SU-DHL-6 (cell line): Measurements from ENCODE around the gene ZNF664.

Experiments used
- H2AFZ ChIP-seq: fragments of 200-600 bp; sonication (generic); 2 replicates; pipeline ENCODE4 v1.6.1; 2014; ENCODE audit warnings: low read depth, mild to moderate bottlenecking, moderate library complexity, mixed read lengths, antibody characterized with exemption, low read length; ENCODE audit not compliant: severe bottlenecking
- H3F3A ChIP-seq: fragments of 200-600 bp; shearing (Covaris generic); 2 replicates; pipeline ENCODE4 v1.6.0; 2016; ENCODE audit warnings: antibody characterized with exemption, mild to moderate bottlenecking; ENCODE audit not compliant: insufficient read depth
- H3K27ac ChIP-seq: fragments of 200-600 bp; sonication (generic); 2 replicates; pipeline ENCODE4 v1.5.1; 2016; ENCODE audit warnings: low read depth, mild to moderate bottlenecking, low read length, moderate library complexity, mixed read lengths
- H3K27me3 ChIP-seq: fragments of 200-600 bp; sonication (generic), shearing (Covaris generic); 2 replicates; pipeline ENCODE4 v1.6.0; 2014; ENCODE audit warnings: mild to moderate bottlenecking, low read length
- H3K36me3 ChIP-seq: fragments of 200-600 bp; sonication (generic); 2 replicates; pipeline ENCODE4 v1.6.1; 2014; ENCODE audit warnings: mild to moderate bottlenecking, low read length, mixed read lengths
- H3K4me2 ChIP-seq: fragments of 300-600, 200-600 bp; shearing (Covaris generic), sonication (generic); 2 replicates; pipeline ENCODE4 v1.6.0; 2014; ENCODE audit warnings: low read length, low read depth, mild to moderate bottlenecking; ENCODE audit not compliant: poor library complexity, severe bottlenecking
- H3K4me3 ChIP-seq: fragments of 200-600 bp; sonication (generic); 2 replicates; pipeline ENCODE4 v1.5.1; 2014; ENCODE audit warnings: antibody characterized with exemption, low read length, mild to moderate bottlenecking, mixed read lengths; ENCODE audit not compliant: insufficient read depth, poor library complexity, severe bottlenecking
- H3K79me2 ChIP-seq: fragments of 200-600 bp; sonication (generic); 2 replicates; pipeline ENCODE4 v1.6.1; 2014; ENCODE audit warnings: mild to moderate bottlenecking, low read length, moderate library complexity; ENCODE audit not compliant: insufficient read depth
- H3K9ac ChIP-seq: fragments of 200-600 bp; sonication (generic); 2 replicates; pipeline ENCODE4 v1.7.0; 2014; ENCODE audit warnings: mild to moderate bottlenecking, low read length
- H3K9me2 ChIP-seq: fragments of 200-600 bp; sonication (generic); replicated peaks from 2 replicates; pipeline ENCODE4 v1.6.1; 2014; ENCODE audit warnings: low read length; ENCODE audit not compliant: insufficient read depth
- H3K9me3 ChIP-seq: fragments of 200-600 bp; sonication (generic); 2 replicates; pipeline ENCODE4 v1.6.1; 2014; ENCODE audit warnings: low read length, mixed read lengths; ENCODE audit not compliant: insufficient read depth
- H4K20me1 ChIP-seq: fragments of 200-600 bp; sonication (generic); 2 replicates; pipeline ENCODE4 v1.6.1; 2014; ENCODE audit warnings: low read depth, mild to moderate bottlenecking, antibody characterized with exemption, low read length, moderate library complexity, mixed read lengths
- EZH2phosphoT487 ChIP-seq: fragments of 200-600 bp; sonication (generic), shearing (Covaris generic); conservative IDR thresholded peaks from 2 replicates; pipeline ENCODE4 v1.6.1; 2018; ENCODE audit warnings: mild to moderate bottlenecking, antibody characterized with exemption, low read length, moderate library complexity, mixed read lengths
- TF ChIP-seq, protein P1 (sequence below): fragments of 200-600 bp; sonication (generic); IDR thresholded peaks from one replicate; pipeline ENCODE4 v1.5.1; 2017; ENCODE audit warnings: antibody characterized with exemption, mild to moderate bottlenecking, low read length, moderate library complexity; ENCODE audit not compliant: insufficient read depth, poor library complexity, severe bottlenecking

ZNF664 gene

DNA sequence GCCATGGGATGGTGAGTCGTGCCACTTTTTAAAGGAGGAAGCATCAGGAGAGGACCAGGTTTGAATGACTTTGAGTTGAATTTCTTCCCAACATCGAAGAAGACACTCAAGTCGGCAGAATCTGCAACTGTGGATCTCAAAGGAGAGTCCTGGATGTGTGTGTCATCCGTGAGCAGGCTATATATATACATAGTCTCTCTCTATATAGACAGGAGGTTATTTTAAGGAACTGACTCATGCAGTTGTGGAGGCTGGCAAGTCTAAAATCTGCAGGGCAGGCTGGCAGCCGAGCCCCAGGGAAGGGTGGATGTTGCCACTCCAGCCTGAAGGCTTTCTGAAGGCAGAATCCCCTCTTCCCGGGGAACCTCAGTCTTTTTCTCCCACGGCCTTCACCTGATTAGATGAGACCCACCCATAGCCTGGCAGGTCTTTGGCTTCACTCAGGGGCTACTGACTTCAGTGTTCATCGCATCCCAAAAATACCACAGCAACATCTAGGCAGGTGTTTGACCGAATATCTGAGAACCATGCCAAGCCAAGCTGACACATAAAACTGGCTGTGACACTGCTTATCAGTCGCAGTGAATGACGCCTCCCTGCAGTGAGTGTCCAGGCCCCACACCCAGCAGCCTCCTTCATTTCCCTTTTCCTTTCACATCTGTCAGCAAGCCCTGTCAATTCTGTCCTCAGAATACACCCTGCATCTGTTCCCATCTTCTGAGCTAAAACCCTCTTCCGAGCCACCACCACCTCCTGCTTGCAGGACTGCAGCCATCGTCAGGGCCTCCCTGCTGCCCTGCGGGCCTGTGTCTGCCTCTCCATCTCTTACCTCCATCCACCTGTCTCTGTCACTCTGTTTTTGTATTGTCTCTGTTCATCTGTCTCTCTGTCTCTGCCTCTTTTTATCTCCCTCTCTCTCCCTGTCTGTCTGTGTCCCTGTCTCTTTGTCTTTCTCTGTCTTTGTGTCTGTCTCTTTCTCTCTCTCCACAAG lies 54.0 kb downstream of the ZNF664 start:
- no peaks in the 10 kb centered on the region for H3K79me2 ChIP-seq
- no peak overlapping the region for H3K9ac ChIP-seq
- H2AFZ ChIP-seq: no peak overlapping the region
- no peaks in the 10 kb centered on the region for H3K9me3 ChIP-seq
- H3K4me2 ChIP-seq: no peak overlapping the region
- no peaks in the 10 kb centered on the region for H4K20me1 ChIP-seq
- H3F3A ChIP-seq: no peaks in the 10 kb centered on the region
- H3K9me2 ChIP-seq: no peaks in the 10 kb centered on the region
- no peak overlapping the region for H3K27ac ChIP-seq
- TF ChIP-seq EZH2phosphoT487: no peak
- TF ChIP-seq, protein P1, sequence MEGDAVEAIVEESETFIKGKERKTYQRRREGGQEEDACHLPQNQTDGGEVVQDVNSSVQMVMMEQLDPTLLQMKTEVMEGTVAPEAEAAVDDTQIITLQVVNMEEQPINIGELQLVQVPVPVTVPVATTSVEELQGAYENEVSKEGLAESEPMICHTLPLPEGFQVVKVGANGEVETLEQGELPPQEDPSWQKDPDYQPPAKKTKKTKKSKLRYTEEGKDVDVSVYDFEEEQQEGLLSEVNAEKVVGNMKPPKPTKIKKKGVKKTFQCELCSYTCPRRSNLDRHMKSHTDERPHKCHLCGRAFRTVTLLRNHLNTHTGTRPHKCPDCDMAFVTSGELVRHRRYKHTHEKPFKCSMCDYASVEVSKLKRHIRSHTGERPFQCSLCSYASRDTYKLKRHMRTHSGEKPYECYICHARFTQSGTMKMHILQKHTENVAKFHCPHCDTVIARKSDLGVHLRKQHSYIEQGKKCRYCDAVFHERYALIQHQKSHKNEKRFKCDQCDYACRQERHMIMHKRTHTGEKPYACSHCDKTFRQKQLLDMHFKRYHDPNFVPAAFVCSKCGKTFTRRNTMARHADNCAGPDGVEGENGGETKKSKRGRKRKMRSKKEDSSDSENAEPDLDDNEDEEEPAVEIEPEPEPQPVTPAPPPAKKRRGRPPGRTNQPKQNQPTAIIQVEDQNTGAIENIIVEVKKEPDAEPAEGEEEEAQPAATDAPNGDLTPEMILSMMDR: no peak
- H3K4me3 ChIP-seq: no peak overlapping the region
- no peaks in the 10 kb centered on the region for H3K36me3 ChIP-seq
- H3K27me3 ChIP-seq: no peaks in the 10 kb centered on the region

DNA sequence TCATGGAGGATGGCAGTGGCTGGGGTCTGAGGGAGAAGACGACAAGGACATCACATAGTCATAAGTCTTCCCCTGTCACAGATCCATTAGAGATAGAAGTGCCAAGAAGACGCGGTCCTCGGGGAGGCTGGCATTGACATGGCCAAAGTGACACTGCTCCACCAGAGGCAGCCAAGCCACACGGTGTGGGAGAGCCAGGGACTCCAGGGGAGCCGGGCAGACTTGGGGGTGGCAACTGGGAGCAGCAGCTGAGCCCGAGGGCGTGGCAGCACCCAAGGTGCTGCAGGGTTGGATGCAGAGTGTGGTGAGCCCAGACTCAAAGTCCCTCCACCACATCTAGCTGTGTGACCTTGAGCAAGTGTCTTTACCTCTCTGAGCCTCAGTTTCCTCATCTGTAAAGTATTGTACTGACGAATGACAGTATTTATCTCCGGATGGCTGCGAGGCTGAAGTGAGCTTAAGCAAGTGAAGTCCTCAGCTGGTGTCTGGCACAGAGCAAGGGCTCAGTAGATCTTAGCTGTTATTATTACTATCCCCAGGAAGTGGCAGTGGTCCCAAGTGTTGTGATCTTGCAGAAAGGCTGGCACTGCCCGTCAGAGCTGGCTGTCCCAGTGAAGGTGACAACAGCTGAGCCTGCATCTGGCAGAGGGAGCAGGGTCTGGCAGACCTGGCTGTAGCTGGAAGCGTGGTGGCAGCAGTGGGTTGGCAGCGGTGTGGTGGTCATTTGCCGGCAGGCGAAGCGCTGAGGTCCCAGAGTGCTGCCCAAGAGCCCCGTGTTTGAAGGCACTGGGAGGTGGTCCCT lies 54.9 kb downstream of the ZNF664 start:
- no peak overlapping the region for H3K27ac ChIP-seq

DNA sequence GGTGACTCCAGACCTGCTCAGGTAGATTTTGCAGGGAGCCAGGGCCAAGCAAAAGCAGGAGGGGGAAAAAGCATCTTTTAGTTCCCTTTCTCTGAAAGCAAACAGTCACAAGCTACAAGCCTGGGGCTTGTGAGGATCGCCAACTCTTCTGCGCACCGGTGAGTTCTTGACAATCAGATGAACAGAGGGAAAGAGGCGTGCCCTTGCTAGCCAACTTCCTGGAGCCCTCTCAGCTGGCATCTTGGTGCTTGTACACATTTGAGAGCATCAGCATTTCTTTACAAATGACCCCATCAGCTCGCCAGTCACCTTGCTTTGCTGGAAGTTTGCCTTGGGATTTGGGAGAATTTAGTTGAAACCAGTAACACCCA lies 55.5 kb downstream of the ZNF664 start:
- Histone ChIP-seq H3K36me3 (no peaks in the 10 kb centered on the region), H3K9me3 (no peaks in the 10 kb centered on the region), H3K27me3 (no peaks in the 10 kb centered on the region), H3K9ac (no peak overlapping the region), H3F3A (no peaks in the 10 kb centered on the region), H3K79me2 (no peaks in the 10 kb centered on the region), H3K9me2 (no peaks in the 10 kb centered on the region), H2AFZ (no peak overlapping the region), H4K20me1 (no peaks in the 10 kb centered on the region), H3K4me2 (no peak overlapping the region), H3K4me3 (no peak overlapping the region), H3K27ac (no peak overlapping the region)
- TF ChIP-seq, protein P1: no peak
- no peak for TF ChIP-seq EZH2phosphoT487

More for the DNA sequence above, 54.9 kb downstream of the ZNF664 start:
- no peak overlapping the region for H3K9ac ChIP-seq
- no peaks in the 10 kb centered on the region for H3F3A ChIP-seq
- H3K9me3 ChIP-seq: no peaks in the 10 kb centered on the region
- H3K79me2 ChIP-seq: no peaks in the 10 kb centered on the region
- H3K36me3 ChIP-seq: no peaks in the 10 kb centered on the region
- H3K4me3 ChIP-seq: no peak overlapping the region
- H3K4me2 ChIP-seq: no peak overlapping the region
- no peak for TF ChIP-seq EZH2phosphoT487
- TF ChIP-seq, protein P1: no peak
- H2AFZ ChIP-seq: no peak overlapping the region
- no peaks in the 10 kb centered on the region for H3K9me2 ChIP-seq
- no peaks in the 10 kb centered on the region for H3K27me3 ChIP-seq
- H4K20me1 ChIP-seq: no peaks in the 10 kb centered on the region
